VCaP (cell line): ENCODE data around the gene EBLN1.
A peak's percentile ranks its signal among the peaks of the same experiment; 100 is the strongest.

ENCODE experiments used
- H3K27ac ChIP-seq: fragments of 450-650 bp; 2 replicates; pipeline ENCODE4 v1.5.1; 2017
- CTCF ChIP-seq: fragments of 450-650 bp; conservative IDR thresholded peaks from 2 replicates; pipeline ENCODE4 v1.5.1; 2017; ENCODE audit warnings: mild to moderate bottlenecking, moderate library complexity

EBLN1 gene

GRCh38 chr10:22217842-22218241 is at the start of gene EBLN1:
EBLN1 (minus strand) TSS chr10:22218015; CDS start chr10:22209983, 8,032 bp downstream.
- TF ChIP-seq CTCF = no peak
- H3K27ac ChIP-seq = no peak within 1 kb of the TSS

GRCh38 chr10:22265839-22266537 is 48.2 kb upstream of the EBLN1 start:
- H3K27ac ChIP-seq = no peak overlapping the region
- TF ChIP-seq CTCF = no peak

GRCh38 chr10:22263106-22263505 is 45.3 kb upstream of the EBLN1 start:
- no peak for TF ChIP-seq CTCF
- H3K27ac ChIP-seq = no peak overlapping the region

GRCh38 chr10:22259280-22259679 is 41.5 kb upstream of the EBLN1 start:
- no peak for TF ChIP-seq CTCF
- H3K27ac ChIP-seq = no peak overlapping the region

- no peak for TF ChIP-seq CTCF
- H3K27ac ChIP-seq = no peak overlapping the region
Measured at GRCh38 chr10:22258471-22258870, 40.7 kb upstream of the EBLN1 start.

GRCh38 chr10:22253580-22253882 is 35.7 kb upstream of the EBLN1 start:
- no peak overlapping the region for H3K27ac ChIP-seq
- no peak for TF ChIP-seq CTCF

GRCh38 chr10:22252801-22253579 is 35.2 kb upstream of the EBLN1 start:
- no peak for TF ChIP-seq CTCF
- H3K27ac ChIP-seq = peak overlapping the region; percentile 80; the same call in 1 of the 2 replicates
